Testis (tissue), 3 donors: ENCODE data around the gene VWA5B2. TPM values are rescaled to one million over a fixed set of nuclear protein-coding genes. Genes with fewer than 3 reads are reported as not detected.
A peak's percentile ranks its signal among the peaks of the same experiment; 100 is the strongest.

Source experiments
- DNase-seq: peaks from one replicate; pipeline ENCODE4 v3.0.0-alpha.2; 2019
- H3K27ac ChIP-seq, 2 donors: fragments of 200-600 bp; sonication (generic); one replicate each; pipeline ENCODE4 v1.5.1; 2019
- H3K27me3 ChIP-seq: fragments of 200-600 bp; sonication (generic); one replicate; pipeline ENCODE4 v1.5.1; 2019
- H3K36me3 ChIP-seq: fragments of 200-600 bp; sonication (generic); one replicate; pipeline ENCODE4 v1.5.1; 2017; ENCODE audit warnings: low read depth; ENCODE audit errors: missing control alignments
- H3K4me1 ChIP-seq: fragments of 200-600 bp; sonication (generic); one replicate; pipeline ENCODE4 v1.5.1; 2019
- H3K4me3 ChIP-seq, 2 donors: fragments of 200-600 bp; sonication (generic); one replicate each; pipeline ENCODE4 v1.5.1; 2017 to 2019
- H3K9me3 ChIP-seq: fragments of 200-600 bp; sonication (generic); one replicate; pipeline ENCODE4 v1.5.1; 2017
- CTCF ChIP-seq, 3 experiments: fragments of 450-650 bp in 2 of 3; fragments of 200-600 bp in 1 of 3; sonication (generic) in 1 of 3; IDR thresholded peaks; one replicate each; pipeline ENCODE4 v1.5.1; 2016 to 2019; ENCODE audit warnings: antibody characterized with exemption in 3 of 3, mild to moderate bottlenecking in 2 of 3, moderate library complexity in 1 of 3
- POLR2A ChIP-seq: fragments of 450-650 bp; IDR thresholded peaks from one replicate; pipeline ENCODE4 v1.6.1; 2017; ENCODE audit warnings: antibody characterized with exemption, mild to moderate bottlenecking, moderate library complexity
- WGBS, 2 donors: methylation state at CpG; one replicate each; pipeline ENCODE4 v1.1.5; 2018; 5-methylcytosine and 5-hydroxymethylcytosine counted together
- intact Hi-C: fragments of 100-400 bp; cut with DNase I; formaldehyde crosslinking; loops from one replicate; pipeline ENCODE4 v1.15.1; 2023; ENCODE audit warnings: low total_unique reads
- polyA plus RNA-seq: library from polyadenylated mRNA; stranded (reverse); fragments of 350-450 nt; fragmentation: Illumina TruSeq; extraction: RNeasy Lipid Tissue Mini Kit (QIAGEN cat#74804); gene quantifications from one replicate; pipeline ENCODE4 v1.2.3, GENCODE V29; 2014; ENCODE audit warnings: low read depth, low replicate concordance; ENCODE audit not compliant: insufficient read depth
- total RNA-seq, 2 donors: library from RNA; depleted of rRNA; stranded (reverse); fragments of >200 nt; gene quantifications; one replicate each; pipeline ENCODE4 v1.2.3, GENCODE V29; 2016

VWA5B2 gene
- total and polyA plus RNA-seq, 3 donors from 2014 or later, result 2.5 to 17.6 (median 13.8) TPM

DNA sequence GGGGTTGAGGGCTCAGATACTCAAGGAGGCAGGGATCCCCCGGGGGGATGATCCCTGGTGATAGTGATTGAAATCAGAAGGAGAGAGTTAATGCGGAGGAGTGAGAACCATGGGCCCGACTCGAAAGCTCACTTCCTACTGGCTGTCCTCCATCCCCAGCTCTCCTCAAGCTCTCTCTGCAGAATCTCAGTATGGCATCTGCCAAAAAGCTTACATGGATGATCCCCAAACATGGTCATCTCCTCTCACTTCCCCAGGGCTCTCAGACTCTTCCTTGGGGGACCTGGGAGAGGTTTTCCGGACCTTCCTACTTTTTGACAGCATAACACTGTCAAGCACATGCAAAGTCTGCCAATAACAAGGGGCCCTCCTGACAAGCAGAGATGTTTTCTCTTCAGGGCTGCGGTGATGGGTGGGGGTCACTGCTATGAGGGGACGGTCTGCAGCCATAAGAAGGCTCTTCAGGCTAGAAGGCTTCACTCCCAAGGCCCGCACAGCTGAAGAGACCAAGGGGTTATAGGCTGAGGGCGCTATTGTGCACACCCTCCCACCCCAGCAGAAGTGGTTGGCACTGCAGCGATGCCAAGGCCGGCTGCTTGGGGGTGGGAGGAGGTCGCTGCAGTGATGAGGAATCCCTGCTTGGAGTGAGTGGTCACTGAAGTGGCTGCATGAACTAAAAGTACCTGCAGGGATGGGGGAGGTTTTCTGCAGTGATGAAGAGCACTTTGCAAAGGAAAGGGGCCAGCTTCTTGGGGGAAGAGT is 828 bp upstream of the VWA5B2 start:
- intact Hi-C loops, result no loop called here
- no peaks in the 10 kb centered on the region for H3K9me3 ChIP-seq

GRCh38 chr3:184230081-184230602 is 757 bp downstream of the VWA5B2 start:
- Histone ChIP-seq H3K9me3 (no peaks in the 10 kb centered on the region), H3K27me3 (no peaks in the 10 kb centered on the region), H3K27ac (no peak overlapping the region), H3K4me3 (peak overlapping the region; percentile 49 to 57), H3K4me1 (peaks cover 7% of the 10 kb centered on the region), H3K36me3 (no peaks in the 10 kb centered on the region)
- no peak for TF ChIP-seq POLR2A
- no peak for TF ChIP-seq CTCF (IDR thresholded peaks at IDR 0.05)
- intact Hi-C loops, result loop anchor here (10.0 kb wide), 1 partner anchor 85 kb away; no protein-coding TSS in a partner anchor
- no peak for DNase-seq
- 0% methylated on average over 6 to 27 of the region's 61 CpGs for WGBS, 2 donors

More for the DNA sequence above, 828 bp upstream of the VWA5B2 start:
- DNase-seq, result no peak
- no peak overlapping the region for H3K27ac ChIP-seq
- H3K27me3 ChIP-seq, result no peaks in the 10 kb centered on the region
- WGBS, 2 donors, result 45 to 46% methylated on average over 6 to 12 of the region's 12 CpGs
- no peak for TF ChIP-seq POLR2A
- H3K36me3 ChIP-seq, result no peaks in the 10 kb centered on the region
- peaks cover 7% of the 10 kb centered on the region for H3K4me1 ChIP-seq
- H3K4me3 ChIP-seq, result no peak overlapping the region

DNA sequence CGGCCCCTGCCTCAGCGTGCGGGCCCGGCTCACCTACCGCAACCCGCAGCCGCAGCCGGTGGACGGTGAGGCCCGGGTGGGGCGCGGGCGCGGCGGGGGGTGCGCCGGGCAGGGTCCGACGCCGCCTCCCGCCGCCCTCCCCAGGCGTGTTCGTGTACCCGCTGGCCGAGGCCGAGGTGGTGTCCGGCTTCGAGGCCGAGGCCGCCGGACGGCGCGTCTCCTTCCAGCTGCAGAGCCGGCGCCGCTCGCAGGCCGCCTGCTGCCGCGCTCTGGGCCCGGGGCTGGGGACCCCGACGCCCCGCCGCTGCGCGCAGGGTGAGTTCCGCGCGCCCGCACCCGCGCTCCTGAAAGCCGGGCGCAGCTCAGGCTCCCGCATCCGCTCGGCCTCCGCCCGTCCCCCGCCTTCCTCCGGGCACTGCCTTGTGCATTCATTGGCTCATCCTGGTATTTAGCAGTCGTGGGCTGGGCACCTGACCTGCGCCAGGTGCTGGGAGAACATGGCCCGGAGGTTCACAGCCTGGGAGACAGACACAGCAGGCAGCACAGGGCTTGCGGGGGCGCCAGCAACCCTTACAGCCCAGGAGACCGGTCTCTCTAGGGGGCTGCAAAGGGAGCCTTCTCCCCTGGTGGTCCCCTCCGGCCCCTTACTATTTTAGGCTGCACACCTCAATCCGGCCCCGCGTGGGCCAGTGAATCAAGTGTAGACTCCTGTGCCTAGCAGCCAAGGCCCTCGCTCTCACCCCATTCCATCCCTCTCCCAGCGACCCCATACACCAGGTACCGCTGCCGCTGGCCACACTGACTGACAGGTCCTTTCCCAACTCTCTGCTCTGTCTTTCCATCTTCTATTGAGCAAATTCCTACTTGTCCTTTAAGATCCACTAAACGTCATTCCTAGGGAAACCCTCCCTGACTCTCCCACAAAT is 1.5 kb downstream of the VWA5B2 start:
- intact Hi-C loops, result loop anchor here (10.0 kb wide), 1 partner anchor 86 kb away; no protein-coding TSS in a partner anchor
- Histone ChIP-seq H3K36me3 (no peaks in the 10 kb centered on the region), H3K27ac (no peak overlapping the region), H3K27me3 (no peaks in the 10 kb centered on the region), H3K9me3 (no peaks in the 10 kb centered on the region), H3K4me3 (peak overlapping the region; percentile 49 to 57), H3K4me1 (peaks cover 7% of the 10 kb centered on the region)
- 21% methylated on average over 17 to 23 of the region's 79 CpGs for WGBS, 2 donors
- DNase-seq, result no peak
- no peak for TF ChIP-seq CTCF (IDR thresholded peaks at IDR 0.05)
- no peak for TF ChIP-seq POLR2A

GRCh38 chr3:184231671-184232070 is 2.3 kb downstream of the VWA5B2 start:
- no peaks in the 10 kb centered on the region for H3K27me3 ChIP-seq

More at GRCh38 chr3:184231671-184232070, 2.3 kb downstream of the VWA5B2 start:
- Histone ChIP-seq H3K4me1 (peaks cover 7% of the 10 kb centered on the region), H3K36me3 (no peaks in the 10 kb centered on the region), H3K9me3 (no peaks in the 10 kb centered on the region), H3K4me3 (no peak overlapping the region), H3K27ac (no peak overlapping the region)
- WGBS, 2 donors, result 29 to 64% methylated on average over 1 to 3 of the region's 3 CpGs
- intact Hi-C loops, result loop anchor here (10.0 kb wide), 1 partner anchor 87 kb away; no protein-coding TSS in a partner anchor
- DNase-seq, result no peak
- TF ChIP-seq CTCF (IDR thresholded peaks at IDR 0.05) (no peak), POLR2A (no peak)
